Measurements from ENCODE around the gene TRIP6.
"Not testable (repeated sequence)": the region's sequence is repeated elsewhere in the genome, so short reads cannot be mapped to it uniquely, and the experiment has no call there.

Gene TRIP6

DNA sequence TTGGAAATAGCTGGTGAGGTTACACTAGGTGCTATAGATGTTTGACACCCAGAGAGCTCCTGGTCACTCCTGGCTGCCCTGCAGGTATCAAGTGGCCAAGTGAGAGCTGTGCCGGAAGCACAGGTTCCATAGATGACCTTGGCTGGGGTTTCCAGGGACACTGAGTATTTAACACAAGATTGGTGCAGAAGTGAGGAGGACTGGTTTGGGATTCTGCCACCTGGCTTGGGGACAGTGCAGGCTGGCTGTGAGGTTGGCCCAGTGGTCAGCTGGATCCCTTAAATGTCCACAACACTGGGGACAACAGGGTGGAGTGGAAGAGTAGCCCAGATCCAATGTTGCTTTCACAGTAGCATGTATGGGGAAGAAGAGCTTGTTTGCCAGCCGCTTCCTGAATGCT lies 33.8 kb downstream of the TRIP6 start:
- no peak for DNase-seq (ENCODE audit: low read depth)
- TF ChIP-seq, protein P1, sequence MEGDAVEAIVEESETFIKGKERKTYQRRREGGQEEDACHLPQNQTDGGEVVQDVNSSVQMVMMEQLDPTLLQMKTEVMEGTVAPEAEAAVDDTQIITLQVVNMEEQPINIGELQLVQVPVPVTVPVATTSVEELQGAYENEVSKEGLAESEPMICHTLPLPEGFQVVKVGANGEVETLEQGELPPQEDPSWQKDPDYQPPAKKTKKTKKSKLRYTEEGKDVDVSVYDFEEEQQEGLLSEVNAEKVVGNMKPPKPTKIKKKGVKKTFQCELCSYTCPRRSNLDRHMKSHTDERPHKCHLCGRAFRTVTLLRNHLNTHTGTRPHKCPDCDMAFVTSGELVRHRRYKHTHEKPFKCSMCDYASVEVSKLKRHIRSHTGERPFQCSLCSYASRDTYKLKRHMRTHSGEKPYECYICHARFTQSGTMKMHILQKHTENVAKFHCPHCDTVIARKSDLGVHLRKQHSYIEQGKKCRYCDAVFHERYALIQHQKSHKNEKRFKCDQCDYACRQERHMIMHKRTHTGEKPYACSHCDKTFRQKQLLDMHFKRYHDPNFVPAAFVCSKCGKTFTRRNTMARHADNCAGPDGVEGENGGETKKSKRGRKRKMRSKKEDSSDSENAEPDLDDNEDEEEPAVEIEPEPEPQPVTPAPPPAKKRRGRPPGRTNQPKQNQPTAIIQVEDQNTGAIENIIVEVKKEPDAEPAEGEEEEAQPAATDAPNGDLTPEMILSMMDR (conservative IDR thresholded peaks at IDR 0.05; ENCODE audit: control insufficient read depth, insufficient read depth, low read depth, low read length): no peak
- no peak overlapping the region for H3K4me3 ChIP-seq (ENCODE audit: control insufficient read depth, low read depth, low read length)

DNA sequence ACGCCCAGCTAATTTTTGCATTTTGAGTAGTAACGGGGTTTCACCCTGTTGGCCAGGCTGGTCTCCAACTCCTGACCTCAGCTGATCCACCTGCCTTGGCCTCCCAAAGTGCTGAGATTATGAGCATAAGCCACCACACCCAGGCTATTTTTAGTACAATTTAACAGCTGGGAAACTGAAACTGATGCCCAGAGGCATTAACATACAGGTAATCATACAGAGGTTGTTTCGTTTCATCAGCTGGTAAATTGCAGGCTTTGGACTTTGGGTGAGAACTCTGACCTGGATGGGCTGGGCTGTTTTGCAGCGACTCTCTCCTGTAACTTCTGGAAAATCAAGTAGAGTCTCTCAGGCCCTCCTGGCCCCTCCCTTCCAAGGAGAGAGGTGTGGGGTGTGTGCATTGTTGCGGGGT lies 34.7 kb downstream of the TRIP6 start:
- H3K4me3 ChIP-seq (ENCODE audit: control insufficient read depth, low read depth, low read length): no peak overlapping the region
- DNase-seq (ENCODE audit: low read depth): no peak
- TF ChIP-seq, protein P1 (conservative IDR thresholded peaks at IDR 0.05; ENCODE audit: control insufficient read depth, insufficient read depth, low read depth, low read length): no peak

DNA sequence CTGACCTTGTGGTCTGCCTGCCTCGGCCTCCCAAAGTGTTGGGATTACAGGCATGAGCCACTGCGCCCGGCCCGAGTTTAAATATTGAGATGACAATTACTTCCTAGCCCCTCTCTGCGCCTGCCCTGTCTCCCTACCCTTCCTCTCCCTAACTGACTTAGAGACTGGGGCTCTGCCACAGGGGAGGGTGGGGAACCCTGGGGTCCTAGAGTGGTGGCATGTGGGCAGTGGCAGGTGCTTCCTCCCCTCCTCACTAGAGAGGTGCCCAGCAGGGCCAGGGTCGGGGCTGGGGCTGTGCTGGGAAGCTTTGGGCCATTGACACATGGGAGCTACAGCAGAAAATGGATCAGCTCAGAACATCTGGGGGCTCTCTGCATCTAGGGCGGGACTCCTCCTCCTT lies 35.5 kb downstream of the TRIP6 start:
- TF ChIP-seq, protein P1 (conservative IDR thresholded peaks at IDR 0.05; ENCODE audit: control insufficient read depth, insufficient read depth, low read depth, low read length): no peak
- H3K4me3 ChIP-seq (ENCODE audit: control insufficient read depth, low read depth, low read length): no peak overlapping the region
- no peak for DNase-seq (ENCODE audit: low read depth)

DNA sequence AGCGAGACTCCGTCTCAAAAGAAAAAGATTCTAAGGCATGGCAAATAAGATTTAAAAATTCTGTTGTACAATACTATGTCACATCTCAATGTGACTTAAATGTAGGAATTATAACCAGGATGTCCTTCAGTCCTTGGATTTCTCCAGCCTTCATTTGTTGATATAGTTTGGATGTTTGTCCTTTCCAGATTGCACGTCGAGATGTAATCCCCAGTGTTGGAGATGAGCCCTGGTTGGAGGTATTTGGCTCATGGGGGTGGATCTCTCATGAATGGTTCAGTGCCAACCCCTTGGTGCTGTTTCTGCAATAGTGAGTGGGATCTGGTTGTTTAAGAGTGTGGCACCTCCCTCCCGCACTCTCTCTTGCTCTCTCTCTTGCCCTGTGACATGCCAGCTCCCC lies 41.3 kb downstream of the TRIP6 start:
- DNase-seq (ENCODE audit: low read depth): no peak
- TF ChIP-seq, protein P1 (conservative IDR thresholded peaks at IDR 0.05; ENCODE audit: control insufficient read depth, insufficient read depth, low read depth, low read length): no peak

DNA sequence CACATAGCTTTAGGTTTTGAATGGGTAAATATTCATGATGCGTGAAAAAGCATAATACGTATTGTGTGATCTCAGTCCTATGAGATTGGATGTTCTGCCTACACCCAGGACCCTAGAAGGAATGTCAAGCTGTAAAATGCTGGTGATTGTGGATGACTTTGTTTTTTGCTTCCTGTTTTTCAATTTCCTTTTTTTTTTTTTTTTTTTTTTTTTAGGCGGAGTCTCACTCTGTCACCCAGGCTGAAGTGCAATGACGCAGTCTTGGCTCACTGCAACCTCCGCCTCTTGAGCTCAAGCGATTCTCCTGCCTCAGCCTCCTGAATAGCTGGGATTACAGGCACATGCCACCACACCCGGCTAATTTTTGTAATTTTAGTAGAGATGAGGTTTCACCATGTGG lies 43.3 kb downstream of the TRIP6 start:
- not testable (repeated sequence) for DNase-seq (ENCODE audit: low read depth); H3K4me3 ChIP-seq (ENCODE audit: control insufficient read depth, low read depth, low read length)

More for the DNA sequence above, 41.3 kb downstream of the TRIP6 start:
- no peak overlapping the region for H3K4me3 ChIP-seq (ENCODE audit: control insufficient read depth, low read depth, low read length)

DNA sequence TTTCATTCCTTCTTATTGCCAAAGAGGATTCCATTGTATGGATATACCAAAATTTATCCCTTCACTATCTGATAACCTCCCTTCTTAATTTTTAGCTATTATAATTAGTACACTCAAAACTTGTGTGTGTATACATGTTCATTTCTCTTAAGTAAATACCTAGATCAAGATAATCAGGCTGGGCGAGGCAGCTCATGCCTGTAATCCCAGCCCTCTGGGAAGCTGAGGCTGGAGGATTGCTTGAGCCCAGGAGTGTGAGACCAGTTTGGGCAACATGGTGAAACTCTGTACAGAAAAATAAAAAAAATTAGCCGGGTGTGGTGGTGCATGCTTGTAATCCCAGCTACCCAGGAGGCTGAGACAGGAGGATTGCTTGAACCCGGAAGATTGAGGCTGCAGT lies 44.3 kb downstream of the TRIP6 start:
- H3K4me3 ChIP-seq (ENCODE audit: control insufficient read depth, low read depth, low read length): no peak overlapping the region
- TF ChIP-seq, protein P1 (conservative IDR thresholded peaks at IDR 0.05; ENCODE audit: control insufficient read depth, insufficient read depth, low read depth, low read length): no peak
- DNase-seq (ENCODE audit: low read depth): no peak

DNA sequence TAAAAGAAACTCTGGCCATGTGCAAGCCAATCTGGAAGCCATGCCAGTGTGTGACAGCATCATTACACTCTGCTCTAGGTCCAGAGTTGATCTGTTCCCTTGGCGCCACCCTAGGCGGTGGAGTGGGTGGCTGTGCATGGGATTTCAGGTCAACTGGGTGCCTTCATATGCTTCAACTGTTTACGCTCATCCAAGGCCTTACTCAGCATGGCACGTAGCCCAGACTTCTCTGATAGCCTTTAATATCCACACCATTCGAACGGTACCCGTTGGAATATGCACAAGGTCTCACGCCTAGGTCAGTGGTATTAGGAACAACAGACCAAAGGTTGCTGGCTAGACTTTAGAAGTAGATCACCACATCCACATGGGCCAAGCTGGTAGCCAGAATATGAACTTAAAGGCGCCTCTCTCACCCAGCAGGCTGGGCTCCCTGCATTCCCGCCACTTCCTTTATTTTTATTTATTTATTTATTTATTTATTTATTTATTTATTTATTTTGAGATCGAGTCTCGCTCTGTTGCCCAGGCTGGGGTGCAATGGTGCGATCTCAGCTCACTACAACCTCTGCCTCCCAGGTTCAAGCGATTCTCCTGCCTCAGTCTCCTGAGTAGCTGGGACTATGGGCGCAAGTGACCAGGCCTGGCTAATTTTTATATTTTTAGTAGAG lies 47.2 kb downstream of the TRIP6 start:
- TF ChIP-seq, protein P1 (conservative IDR thresholded peaks at IDR 0.05; ENCODE audit: control insufficient read depth, insufficient read depth, low read depth, low read length): no peak
- H3K4me3 ChIP-seq (ENCODE audit: control insufficient read depth, low read depth, low read length): no peak overlapping the region
- DNase-seq (ENCODE audit: low read depth): peak; percentile 6
